ENCODE results near the gene BRIP1.

The BRIP1 gene

GRCh38 chr17:61717352-61717751 lies 146.0 kb downstream of the BRIP1 start:
- H3K27me3 ChIP-seq (ENCODE audit: insufficient read depth, low read length) = no peaks in the 10 kb centered on the region
- no peak overlapping the region for H3K27ac ChIP-seq (ENCODE audit: low read depth, low read length)
- WGBS = 95% methylated on average over 2 of the region's 4 CpGs
- no peak overlapping the region for H3K4me3 ChIP-seq (ENCODE audit: low read length)
- peaks cover 34% of the 10 kb centered on the region; the same call in 1 of the 2 replicates for H3K9me3 ChIP-seq (ENCODE audit: insufficient read depth, low read depth, low read length)
- H3K36me3 ChIP-seq (ENCODE audit: insufficient read depth, low read length) = peaks cover 38% of the 10 kb centered on the region
- no peaks in the 10 kb centered on the region for H3K4me1 ChIP-seq (ENCODE audit: insufficient read depth, low read length)
- H3K9ac ChIP-seq (ENCODE audit: low read depth, low read length) = no peak overlapping the region

- H3K4me1 ChIP-seq (ENCODE audit: insufficient read depth, low read length) = no peaks in the 10 kb centered on the region
- H3K4me3 ChIP-seq (ENCODE audit: low read length) = no peak overlapping the region
- no peak overlapping the region for H3K27ac ChIP-seq (ENCODE audit: low read depth, low read length)
- H3K36me3 ChIP-seq (ENCODE audit: insufficient read depth, low read length) = peaks cover 38% of the 10 kb centered on the region
- WGBS = no CpG with 5 or more reads among the region's 1 CpG
- H3K27me3 ChIP-seq (ENCODE audit: insufficient read depth, low read length) = no peaks in the 10 kb centered on the region
- peaks cover 34% of the 10 kb centered on the region; the same call in 1 of the 2 replicates for H3K9me3 ChIP-seq (ENCODE audit: insufficient read depth, low read depth, low read length)
- no peak overlapping the region for H3K9ac ChIP-seq (ENCODE audit: low read depth, low read length)
Observed at GRCh38 chr17:61716225-61716829, 147.0 kb downstream of the BRIP1 start.

DNA sequence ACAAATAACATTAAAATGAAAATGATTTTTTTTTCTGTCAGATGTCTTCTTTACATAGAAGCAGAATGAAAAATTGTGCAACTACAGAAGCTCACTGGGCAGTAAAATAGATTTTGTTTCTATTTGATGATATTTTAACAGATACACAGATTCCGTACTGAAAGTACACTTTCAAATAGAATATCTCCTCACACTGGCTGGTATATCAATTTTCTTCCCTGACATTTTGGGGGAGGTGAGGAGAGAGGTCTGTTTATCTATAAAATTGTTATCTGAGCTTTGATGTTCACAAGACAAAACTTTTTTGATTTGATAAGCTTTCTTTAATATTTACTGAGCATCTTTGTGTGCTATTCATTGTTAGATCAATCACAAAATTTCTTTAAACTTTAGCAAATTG lies 148.0 kb downstream of the BRIP1 start:
- no peak overlapping the region for H3K4me3 ChIP-seq (ENCODE audit: low read length)
- H3K9me3 ChIP-seq (ENCODE audit: insufficient read depth, low read depth, low read length) = peaks cover 34% of the 10 kb centered on the region; the same call in 1 of the 2 replicates
- H3K4me1 ChIP-seq (ENCODE audit: insufficient read depth, low read length) = no peaks in the 10 kb centered on the region
- peaks cover 42% of the 10 kb centered on the region for H3K36me3 ChIP-seq (ENCODE audit: insufficient read depth, low read length)
- no peak overlapping the region for H3K9ac ChIP-seq (ENCODE audit: low read depth, low read length)
- H3K27ac ChIP-seq (ENCODE audit: low read depth, low read length) = no peak overlapping the region
- WGBS = no CpG with 5 or more reads among the region's 1 CpG
- H3K27me3 ChIP-seq (ENCODE audit: insufficient read depth, low read length) = no peaks in the 10 kb centered on the region

- 94% methylated on average over 1 of the region's 2 CpGs for WGBS
- H3K9ac ChIP-seq (ENCODE audit: low read depth, low read length) = no peak overlapping the region
- H3K36me3 ChIP-seq (ENCODE audit: insufficient read depth, low read length) = peaks cover 42% of the 10 kb centered on the region
Observed at GRCh38 chr17:61714300-61714699, 149.0 kb downstream of the BRIP1 start.

DNA sequence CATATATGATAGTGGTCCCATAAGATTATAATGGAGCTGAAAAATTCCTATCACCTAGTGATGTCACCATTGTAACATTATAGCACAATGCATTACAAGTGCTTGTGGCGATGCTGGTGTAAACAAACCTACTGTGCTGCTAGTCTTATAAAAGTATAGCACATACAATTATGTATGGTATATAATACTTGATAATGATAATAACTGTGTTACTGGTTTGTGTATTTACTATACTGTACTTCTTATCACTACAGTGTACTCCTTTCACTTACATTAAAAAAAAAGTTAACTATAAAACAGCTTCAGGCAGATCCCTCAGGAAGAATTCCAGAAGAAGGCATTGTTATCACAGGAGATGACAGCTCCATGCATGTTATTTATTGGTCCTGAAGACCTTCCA lies 150.3 kb downstream of the BRIP1 start:
- Histone ChIP-seq H3K9ac (ENCODE audit: low read depth, low read length) (no peak overlapping the region), H3K4me3 (ENCODE audit: low read length) (no peak overlapping the region), H3K4me1 (ENCODE audit: insufficient read depth, low read length) (no peaks in the 10 kb centered on the region), H3K27ac (ENCODE audit: low read depth, low read length) (no peak overlapping the region), H3K9me3 (ENCODE audit: insufficient read depth, low read depth, low read length) (peaks cover 27% of the 10 kb centered on the region; the same call in 1 of the 2 replicates), H3K27me3 (ENCODE audit: insufficient read depth, low read length) (no peaks in the 10 kb centered on the region), H3K36me3 (ENCODE audit: insufficient read depth, low read length) (peaks cover 47% of the 10 kb centered on the region)
- no CpG with 5 or more reads among the region's 1 CpG for WGBS

More at GRCh38 chr17:61714300-61714699, 149.0 kb downstream of the BRIP1 start:
- no peak overlapping the region for H3K4me3 ChIP-seq (ENCODE audit: low read length)
- no peaks in the 10 kb centered on the region for H3K27me3 ChIP-seq (ENCODE audit: insufficient read depth, low read length)
- H3K4me1 ChIP-seq (ENCODE audit: insufficient read depth, low read length) = no peaks in the 10 kb centered on the region
- H3K27ac ChIP-seq (ENCODE audit: low read depth, low read length) = no peak overlapping the region
- peaks cover 34% of the 10 kb centered on the region; the same call in 1 of the 2 replicates for H3K9me3 ChIP-seq (ENCODE audit: insufficient read depth, low read depth, low read length)

DNA sequence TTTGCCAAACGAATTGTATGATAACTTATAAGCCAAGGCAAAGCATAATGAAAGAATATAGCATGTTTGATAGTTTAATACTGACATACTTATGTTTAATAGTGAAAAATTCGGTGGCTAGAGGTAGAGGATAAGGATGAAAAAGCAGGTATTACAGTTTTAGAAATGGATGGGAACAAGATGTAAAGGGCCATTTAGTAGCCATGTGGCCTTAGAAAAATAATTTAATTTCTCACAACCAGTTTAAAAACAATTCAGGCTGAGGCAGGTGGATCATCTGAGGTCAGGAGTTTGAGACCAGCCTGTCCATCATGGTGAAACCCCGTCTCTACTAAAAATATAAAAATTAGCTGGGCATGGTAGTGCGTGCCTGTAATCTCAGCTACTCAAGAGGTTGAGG lies 152.8 kb downstream of the BRIP1 start:
- Histone ChIP-seq H3K4me3 (ENCODE audit: low read length) (no peak overlapping the region), H3K4me1 (ENCODE audit: insufficient read depth, low read length) (no peaks in the 10 kb centered on the region), H3K36me3 (ENCODE audit: insufficient read depth, low read length) (peaks cover 39% of the 10 kb centered on the region), H3K9me3 (ENCODE audit: insufficient read depth, low read depth, low read length) (peaks cover 10% of the 10 kb centered on the region; the same call in 1 of the 2 replicates), H3K27me3 (ENCODE audit: insufficient read depth, low read length) (no peaks in the 10 kb centered on the region), H3K9ac (ENCODE audit: low read depth, low read length) (no peak overlapping the region), H3K27ac (ENCODE audit: low read depth, low read length) (no peak overlapping the region)
- WGBS = 96% methylated on average over 4 of the region's 4 CpGs

- no peaks in the 10 kb centered on the region for H3K27me3 ChIP-seq (ENCODE audit: insufficient read depth, low read length)
- no peak overlapping the region for H3K9ac ChIP-seq (ENCODE audit: low read depth, low read length)
- 100% methylated on average over 1 of the region's 1 CpG for WGBS
- H3K4me1 ChIP-seq (ENCODE audit: insufficient read depth, low read length) = no peaks in the 10 kb centered on the region
- H3K36me3 ChIP-seq (ENCODE audit: insufficient read depth, low read length) = peaks cover 33% of the 10 kb centered on the region
- H3K9me3 ChIP-seq (ENCODE audit: insufficient read depth, low read depth, low read length) = peaks cover 14% of the 10 kb centered on the region; the same call in 1 of the 2 replicates
- H3K27ac ChIP-seq (ENCODE audit: low read depth, low read length) = no peak overlapping the region
- H3K4me3 ChIP-seq (ENCODE audit: low read length) = no peak overlapping the region
Observed at GRCh38 chr17:61709567-61709966, 153.8 kb downstream of the BRIP1 start.

DNA sequence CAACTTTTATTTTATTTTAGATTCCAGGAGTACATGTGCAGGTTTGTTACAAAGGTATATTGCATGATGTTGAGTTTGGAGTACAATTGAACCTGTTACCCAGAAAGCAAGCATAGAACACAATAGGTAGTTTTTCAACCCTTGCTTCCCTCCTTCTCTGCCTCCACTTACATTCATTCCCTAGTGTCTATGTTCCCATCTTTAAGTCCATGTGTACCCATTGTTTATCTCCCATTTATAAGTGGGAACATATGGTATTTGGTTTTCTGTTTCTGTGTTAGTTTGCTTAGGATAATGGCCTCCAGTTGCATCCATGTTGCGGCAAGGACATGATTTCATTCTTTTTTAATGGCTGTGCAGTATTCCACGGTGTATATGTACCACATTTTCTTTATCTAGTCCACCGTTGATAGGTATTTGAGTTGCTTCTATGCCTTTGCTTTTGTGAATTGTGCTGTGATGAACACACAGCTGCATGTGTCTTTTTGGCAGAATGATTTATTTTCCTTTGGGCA lies 158.3 kb downstream of the BRIP1 start:
- Histone ChIP-seq H3K27me3 (ENCODE audit: insufficient read depth, low read length) (no peaks in the 10 kb centered on the region), H3K4me1 (ENCODE audit: insufficient read depth, low read length) (no peaks in the 10 kb centered on the region), H3K36me3 (ENCODE audit: insufficient read depth, low read length) (peaks cover 22% of the 10 kb centered on the region), H3K27ac (ENCODE audit: low read depth, low read length) (no peak overlapping the region), H3K9me3 (ENCODE audit: insufficient read depth, low read depth, low read length) (peaks cover 54% of the 10 kb centered on the region), H3K4me3 (ENCODE audit: low read length) (no peak overlapping the region), H3K9ac (ENCODE audit: low read depth, low read length) (no peak overlapping the region)
- 99% methylated on average over 3 of the region's 3 CpGs for WGBS

DNA sequence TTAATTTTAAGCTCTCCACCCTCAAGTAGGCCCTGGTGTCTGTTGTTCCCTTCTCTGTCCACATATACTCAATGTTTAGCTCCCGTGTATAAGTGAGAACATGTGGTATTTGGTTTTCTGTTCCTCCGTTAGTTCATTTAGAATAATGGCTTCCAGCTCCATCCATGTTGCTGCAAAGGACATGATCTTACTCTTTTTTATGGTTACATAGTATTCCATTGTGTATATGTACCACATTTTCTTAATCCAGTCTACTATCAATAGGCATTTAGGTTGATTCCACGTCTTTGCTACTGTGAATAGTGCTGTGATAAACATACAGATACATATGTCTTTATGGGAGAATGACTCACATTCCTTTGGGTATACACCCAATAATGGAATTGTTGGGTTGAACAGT lies 160.9 kb downstream of the BRIP1 start:
- Histone ChIP-seq H3K36me3 (ENCODE audit: insufficient read depth, low read length) (peaks cover 8% of the 10 kb centered on the region; the same call in 1 of the 2 replicates), H3K9ac (ENCODE audit: low read depth, low read length) (no peak overlapping the region), H3K9me3 (ENCODE audit: insufficient read depth, low read depth, low read length) (peaks cover 72% of the 10 kb centered on the region), H3K27ac (ENCODE audit: low read depth, low read length) (no peak overlapping the region), H3K4me1 (ENCODE audit: insufficient read depth, low read length) (no peaks in the 10 kb centered on the region), H3K4me3 (ENCODE audit: low read length) (no peak overlapping the region), H3K27me3 (ENCODE audit: insufficient read depth, low read length) (no peaks in the 10 kb centered on the region)
- 100% methylated on average over 1 of the region's 3 CpGs for WGBS

GRCh38 chr17:61701978-61702377 lies 161.3 kb downstream of the BRIP1 start:
- Histone ChIP-seq H3K27me3 (ENCODE audit: insufficient read depth, low read length) (no peaks in the 10 kb centered on the region), H3K9ac (ENCODE audit: low read depth, low read length) (no peak overlapping the region), H3K9me3 (ENCODE audit: insufficient read depth, low read depth, low read length) (peaks cover 70% of the 10 kb centered on the region), H3K36me3 (ENCODE audit: insufficient read depth, low read length) (peaks cover 4% of the 10 kb centered on the region; the same call in 1 of the 2 replicates), H3K4me3 (ENCODE audit: low read length) (no peak overlapping the region), H3K4me1 (ENCODE audit: insufficient read depth, low read length) (no peaks in the 10 kb centered on the region), H3K27ac (ENCODE audit: low read depth, low read length) (no peak overlapping the region)
- 87% methylated on average over 1 of the region's 1 CpG for WGBS

DNA sequence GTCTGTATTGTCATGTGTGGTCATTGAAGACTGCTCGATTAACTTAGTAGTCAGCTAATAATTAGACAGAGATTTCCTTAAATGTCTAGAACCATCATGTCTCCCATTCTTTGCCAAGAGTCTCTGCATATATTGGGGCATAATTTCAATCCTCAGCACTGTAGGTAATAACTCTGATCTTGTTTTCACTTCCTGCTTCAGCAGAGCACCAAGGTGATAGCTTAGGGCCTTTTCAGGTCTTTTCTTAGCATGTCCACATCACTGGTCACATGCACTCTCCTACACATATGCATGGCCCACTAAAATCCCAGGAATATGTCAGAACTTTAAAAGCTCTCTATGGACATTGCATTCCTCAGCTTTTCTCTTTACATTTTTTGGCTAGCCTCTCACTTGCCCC lies 162.0 kb downstream of the BRIP1 start:
- H3K27ac ChIP-seq (ENCODE audit: low read depth, low read length) = no peak overlapping the region
- peaks cover 70% of the 10 kb centered on the region for H3K9me3 ChIP-seq (ENCODE audit: insufficient read depth, low read depth, low read length)
- no peaks in the 10 kb centered on the region for H3K27me3 ChIP-seq (ENCODE audit: insufficient read depth, low read length)
- peaks cover 4% of the 10 kb centered on the region; the same call in 1 of the 2 replicates for H3K36me3 ChIP-seq (ENCODE audit: insufficient read depth, low read length)
- 100% methylated on average over 1 of the region's 1 CpG for WGBS
- H3K4me3 ChIP-seq (ENCODE audit: low read length) = no peak overlapping the region
- H3K4me1 ChIP-seq (ENCODE audit: insufficient read depth, low read length) = no peaks in the 10 kb centered on the region
- no peak overlapping the region for H3K9ac ChIP-seq (ENCODE audit: low read depth, low read length)
